Fibroblast of lung (primary cell): ENCODE results near the gene SHROOM4. TPM values are rescaled to one million over a fixed set of nuclear protein-coding genes. Genes with fewer than 3 reads are reported as not detected.

Source experiments
- DNase-seq, 2 donors: peaks; one replicate each; pipeline versions ENCODE4 v3.0.0 to v3.0.0-alpha.2; 2010; ENCODE audit warnings: low read depth in 2 of 2
- H2AFZ ChIP-seq: 2 replicates; pipeline ENCODE4 v1.5.1; 2012; ENCODE audit warnings: low read length, control low read depth, inconsistent platforms
- H3K27ac ChIP-seq: 2 replicates; pipeline ENCODE4 v1.5.1; 2011; ENCODE audit warnings: low read length, control low read depth; ENCODE audit not compliant: insufficient read depth
- H3K27me3 ChIP-seq: 2 replicates; pipeline ENCODE4 v1.5.1; 2011; ENCODE audit warnings: mild to moderate bottlenecking, low read length; ENCODE audit not compliant: control insufficient read depth, insufficient read depth
- H3K36me3 ChIP-seq: 2 replicates; pipeline ENCODE4 v1.5.1; 2011; ENCODE audit warnings: low read length; ENCODE audit not compliant: control insufficient read depth, insufficient read depth
- H3K4me1 ChIP-seq: 2 replicates; pipeline ENCODE4 v1.5.1; 2011; ENCODE audit warnings: low read length; ENCODE audit not compliant: control insufficient read depth, insufficient read depth; ENCODE audit errors: extremely low read depth
- H3K4me2 ChIP-seq: 2 replicates; pipeline ENCODE4 v1.5.1; 2011; ENCODE audit warnings: low read length, control low read depth; ENCODE audit not compliant: insufficient read depth; ENCODE audit errors: extremely low read depth
- H3K4me3 ChIP-seq, 4 experiments: fragments of 200-600 bp in 1 of 4; sonication (generic) in 1 of 4; replicated peaks in 1 of 4; 2 replicates each; pipeline ENCODE4 v1.5.1; 2011 to 2016; ENCODE audit warnings: low read length in 4 of 4, low read depth in 3 of 4, mild to moderate bottlenecking in 3 of 4, control low read depth in 2 of 4, inconsistent platforms in 1 of 4, mixed read lengths in 1 of 4; ENCODE audit not compliant: insufficient read depth in 1 of 4; ENCODE audit errors: control extremely low read depth in 1 of 4
- H3K79me2 ChIP-seq: 2 replicates; pipeline ENCODE4 v1.5.1; 2012; ENCODE audit warnings: mild to moderate bottlenecking, low read length, inconsistent platforms; ENCODE audit not compliant: control insufficient read depth, insufficient read depth
- H3K9ac ChIP-seq: 2 replicates; pipeline ENCODE4 v1.5.1; 2011; ENCODE audit warnings: mild to moderate bottlenecking, low read length, control low read depth; ENCODE audit not compliant: insufficient read depth
- H3K9me3 ChIP-seq: 2 replicates; pipeline ENCODE4 v1.5.1; 2012; ENCODE audit warnings: low read depth, low read length; ENCODE audit not compliant: control insufficient read depth, insufficient read depth
- H4K20me1 ChIP-seq: 2 replicates; pipeline ENCODE4 v1.5.1; 2011; ENCODE audit warnings: low read length; ENCODE audit not compliant: control insufficient read depth, insufficient read depth; ENCODE audit errors: extremely low read depth
- EZH2 ChIP-seq: IDR thresholded peaks from 2 replicates; pipeline ENCODE4 v1.5.1; 2012; ENCODE audit warnings: low read length, control low read depth, mild to moderate bottlenecking; ENCODE audit errors: missing control alignments
- polyA plus RNA-seq, 2 donors: library from polyadenylated mRNA; depleted of rRNA in 1 of 2; stranded (reverse) in 1 of 2; unstranded in 1 of 2; fragments of >200 nt; gene quantifications; 2 replicates each; pipeline ENCODE4 v1.2.1, GENCODE V29; 2011 to 2012; ENCODE audit warnings: missing spikeins in 1 of 2
- total RNA-seq: library from RNA; depleted of rRNA; stranded (reverse); fragments of >200 nt; gene quantifications from 2 replicates; pipeline ENCODE4 v1.2.1, GENCODE V29; 2014
- TF ChIP-seq, protein P1 (sequence below), 2 donors: IDR thresholded peaks in 1 of 2; conservative IDR thresholded peaks in 1 of 2; 1 replicate in 1 of 2; 2 replicates in 1 of 2; pipeline ENCODE4 v1.5.1; 2011 to 2012; ENCODE audit warnings: low read length in 2 of 2, control low read depth in 1 of 2, inconsistent platforms in 1 of 2, low read depth in 1 of 2, mild to moderate bottlenecking in 1 of 2

SHROOM4 gene
- total and polyA plus RNA-seq, 2 donors (not counting 1 experiment from before 2014, with no cell fraction given) = 0.45 to 0.50 TPM

DNA sequence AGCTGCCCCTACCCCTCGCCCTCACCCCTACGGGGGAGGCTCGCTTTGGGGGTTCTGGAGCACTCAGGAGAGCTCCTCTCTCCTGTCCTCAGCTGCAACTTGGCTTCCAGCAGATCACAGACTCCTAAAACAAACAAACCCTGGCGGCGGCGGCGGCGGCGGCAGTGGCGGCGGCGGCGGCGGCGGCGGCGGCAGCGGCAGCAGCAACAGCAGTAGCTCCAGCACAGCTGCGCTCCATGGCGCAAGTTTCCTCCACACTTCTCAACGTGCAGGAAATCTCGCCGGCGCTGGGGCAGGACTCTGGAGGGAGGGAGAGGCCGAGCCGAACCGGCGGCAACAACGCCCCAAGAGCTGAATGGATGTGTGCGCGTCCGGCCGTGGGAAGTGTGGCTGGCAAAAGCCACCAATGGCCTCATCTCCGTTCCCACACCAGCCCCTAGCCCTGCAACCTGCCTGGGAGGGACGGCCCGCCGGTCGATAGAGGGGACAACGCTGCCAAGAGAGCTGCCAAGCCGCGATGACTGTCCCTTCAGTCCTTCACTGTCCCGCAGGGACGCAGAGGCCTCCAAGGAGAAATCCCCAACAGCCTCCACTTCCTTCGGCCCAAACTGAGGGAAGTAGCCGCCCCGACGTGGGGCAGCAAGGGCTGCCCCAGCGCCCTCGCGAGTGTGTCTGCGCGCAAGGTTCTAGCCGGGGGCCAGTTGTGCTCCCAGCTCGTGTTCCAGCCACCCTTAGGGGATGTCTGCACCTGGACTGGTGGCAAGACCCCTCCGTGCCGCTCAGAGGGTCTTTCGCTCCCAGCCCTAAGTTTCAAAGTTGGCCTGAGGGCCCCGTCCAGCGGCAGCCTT lies 775 bp downstream of the SHROOM4 start:
- Histone ChIP-seq H3K9ac (no peak overlapping the region), H3K4me2 (peak overlapping the region; percentile 59), H3K4me3 (peak overlapping the region; percentile 28 to 57 (median 43)), H3K27me3 (no peaks in the 10 kb centered on the region), H4K20me1 (no peaks in the 10 kb centered on the region), H2AFZ (peak overlapping the region; percentile 57), H3K4me1 (no peaks in the 10 kb centered on the region), H3K9me3 (no peaks in the 10 kb centered on the region), H3K79me2 (no peaks in the 10 kb centered on the region), H3K36me3 (no peaks in the 10 kb centered on the region), H3K27ac (no peak overlapping the region)
- peak; percentile 39 to 59 for DNase-seq
- TF ChIP-seq, protein P1, sequence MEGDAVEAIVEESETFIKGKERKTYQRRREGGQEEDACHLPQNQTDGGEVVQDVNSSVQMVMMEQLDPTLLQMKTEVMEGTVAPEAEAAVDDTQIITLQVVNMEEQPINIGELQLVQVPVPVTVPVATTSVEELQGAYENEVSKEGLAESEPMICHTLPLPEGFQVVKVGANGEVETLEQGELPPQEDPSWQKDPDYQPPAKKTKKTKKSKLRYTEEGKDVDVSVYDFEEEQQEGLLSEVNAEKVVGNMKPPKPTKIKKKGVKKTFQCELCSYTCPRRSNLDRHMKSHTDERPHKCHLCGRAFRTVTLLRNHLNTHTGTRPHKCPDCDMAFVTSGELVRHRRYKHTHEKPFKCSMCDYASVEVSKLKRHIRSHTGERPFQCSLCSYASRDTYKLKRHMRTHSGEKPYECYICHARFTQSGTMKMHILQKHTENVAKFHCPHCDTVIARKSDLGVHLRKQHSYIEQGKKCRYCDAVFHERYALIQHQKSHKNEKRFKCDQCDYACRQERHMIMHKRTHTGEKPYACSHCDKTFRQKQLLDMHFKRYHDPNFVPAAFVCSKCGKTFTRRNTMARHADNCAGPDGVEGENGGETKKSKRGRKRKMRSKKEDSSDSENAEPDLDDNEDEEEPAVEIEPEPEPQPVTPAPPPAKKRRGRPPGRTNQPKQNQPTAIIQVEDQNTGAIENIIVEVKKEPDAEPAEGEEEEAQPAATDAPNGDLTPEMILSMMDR (conservative IDR thresholded peaks at IDR 0.05 in 1 of 2, IDR thresholded peaks at IDR 0.05 in 1 of 2; ENCODE audit: low read depth in 1 of 2, low read length in 2 of 2) = no peak
- no peak for TF ChIP-seq EZH2

DNA sequence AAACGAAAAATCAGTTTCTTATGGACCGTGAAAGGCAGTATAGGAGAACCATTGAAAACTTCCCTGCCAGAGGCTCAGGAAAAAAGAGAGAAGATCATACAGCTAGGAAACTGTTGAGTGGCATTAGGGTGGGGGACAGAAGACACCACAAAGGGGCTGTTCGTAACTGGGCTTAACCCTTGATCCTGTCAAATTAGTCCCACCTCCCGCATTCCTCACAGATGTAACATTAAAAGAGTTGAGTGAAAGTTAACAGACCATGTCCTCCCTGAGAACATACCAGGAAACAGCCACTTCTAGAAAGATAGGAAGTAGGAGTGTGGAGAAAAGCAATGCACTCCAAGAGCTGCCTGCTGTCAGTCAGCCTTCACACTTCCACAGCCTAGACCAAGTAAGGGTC lies 8.7 kb downstream of the SHROOM4 start:
- Histone ChIP-seq H3K4me3 (no peak overlapping the region), H3K79me2 (no peaks in the 10 kb centered on the region), H3K27ac (no peak overlapping the region), H3K27me3 (no peaks in the 10 kb centered on the region), H3K4me2 (no peak overlapping the region), H2AFZ (no peak overlapping the region), H3K9ac (no peak overlapping the region), H3K9me3 (no peaks in the 10 kb centered on the region), H4K20me1 (no peaks in the 10 kb centered on the region), H3K36me3 (no peaks in the 10 kb centered on the region), H3K4me1 (no peaks in the 10 kb centered on the region)
- TF ChIP-seq, protein P1 (conservative IDR thresholded peaks at IDR 0.05 in 1 of 2, IDR thresholded peaks at IDR 0.05 in 1 of 2; ENCODE audit: low read depth in 1 of 2, low read length in 2 of 2) = no peak
- TF ChIP-seq EZH2 = no peak
- no peak for DNase-seq

DNA sequence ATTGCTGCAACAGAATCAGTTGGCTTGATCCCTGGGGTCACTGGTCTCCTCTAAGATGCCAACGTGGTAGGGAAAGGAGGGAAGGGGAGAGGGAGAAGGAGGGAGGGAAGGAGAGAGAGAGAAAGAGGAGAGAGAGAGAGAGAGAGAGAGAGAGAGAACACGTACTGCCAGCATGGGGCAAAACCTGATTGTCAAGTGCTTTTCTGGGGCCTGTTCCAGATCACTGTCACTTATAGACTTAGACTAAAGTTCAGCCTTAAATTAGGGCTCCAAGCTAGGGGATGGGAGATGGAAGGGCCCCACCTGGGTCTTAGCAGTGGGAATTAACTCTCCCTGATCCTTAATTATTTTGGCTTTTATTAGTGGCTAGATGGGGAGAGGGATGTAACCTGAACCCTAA lies 12.9 kb downstream of the SHROOM4 start:
- H3K4me1 ChIP-seq = no peaks in the 10 kb centered on the region
- no peak overlapping the region for H2AFZ ChIP-seq
- H4K20me1 ChIP-seq = no peaks in the 10 kb centered on the region
- H3K4me2 ChIP-seq = no peak overlapping the region
- no peak overlapping the region for H3K9ac ChIP-seq
- no peak overlapping the region for H3K4me3 ChIP-seq
- H3K36me3 ChIP-seq = no peaks in the 10 kb centered on the region
- no peaks in the 10 kb centered on the region for H3K27me3 ChIP-seq
- no peaks in the 10 kb centered on the region for H3K79me2 ChIP-seq
- no peaks in the 10 kb centered on the region for H3K9me3 ChIP-seq
- TF ChIP-seq EZH2 = no peak
- no peak for DNase-seq
- H3K27ac ChIP-seq = no peak overlapping the region
